ENCODE data around the gene CELA1.

DNA sequence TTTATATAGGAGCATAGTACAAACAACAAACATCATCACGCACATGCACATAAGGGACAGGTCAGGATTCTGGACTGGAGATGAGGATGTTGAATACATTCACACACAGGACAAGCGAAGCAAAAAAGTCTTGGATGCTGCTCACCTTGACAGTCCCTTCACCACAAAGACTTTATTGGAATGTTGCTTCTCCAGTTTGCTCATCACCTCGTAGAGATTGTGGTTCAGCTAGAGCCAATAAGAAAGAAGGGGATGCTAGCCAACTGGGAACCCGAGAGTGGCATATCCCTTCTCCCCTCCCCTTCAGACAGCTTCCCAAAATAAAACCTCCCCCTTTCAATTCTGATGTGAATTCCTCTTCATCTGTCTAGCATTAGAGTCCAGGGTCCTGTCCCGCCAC is 50.8 kb downstream of the CELA1 start:
- TF ChIP-seq, protein P1, sequence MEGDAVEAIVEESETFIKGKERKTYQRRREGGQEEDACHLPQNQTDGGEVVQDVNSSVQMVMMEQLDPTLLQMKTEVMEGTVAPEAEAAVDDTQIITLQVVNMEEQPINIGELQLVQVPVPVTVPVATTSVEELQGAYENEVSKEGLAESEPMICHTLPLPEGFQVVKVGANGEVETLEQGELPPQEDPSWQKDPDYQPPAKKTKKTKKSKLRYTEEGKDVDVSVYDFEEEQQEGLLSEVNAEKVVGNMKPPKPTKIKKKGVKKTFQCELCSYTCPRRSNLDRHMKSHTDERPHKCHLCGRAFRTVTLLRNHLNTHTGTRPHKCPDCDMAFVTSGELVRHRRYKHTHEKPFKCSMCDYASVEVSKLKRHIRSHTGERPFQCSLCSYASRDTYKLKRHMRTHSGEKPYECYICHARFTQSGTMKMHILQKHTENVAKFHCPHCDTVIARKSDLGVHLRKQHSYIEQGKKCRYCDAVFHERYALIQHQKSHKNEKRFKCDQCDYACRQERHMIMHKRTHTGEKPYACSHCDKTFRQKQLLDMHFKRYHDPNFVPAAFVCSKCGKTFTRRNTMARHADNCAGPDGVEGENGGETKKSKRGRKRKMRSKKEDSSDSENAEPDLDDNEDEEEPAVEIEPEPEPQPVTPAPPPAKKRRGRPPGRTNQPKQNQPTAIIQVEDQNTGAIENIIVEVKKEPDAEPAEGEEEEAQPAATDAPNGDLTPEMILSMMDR (IDR thresholded peaks at IDR 0.05; ENCODE audit: poor library complexity, severe bottlenecking): no peak
- TF ChIP-seq, protein P2, sequence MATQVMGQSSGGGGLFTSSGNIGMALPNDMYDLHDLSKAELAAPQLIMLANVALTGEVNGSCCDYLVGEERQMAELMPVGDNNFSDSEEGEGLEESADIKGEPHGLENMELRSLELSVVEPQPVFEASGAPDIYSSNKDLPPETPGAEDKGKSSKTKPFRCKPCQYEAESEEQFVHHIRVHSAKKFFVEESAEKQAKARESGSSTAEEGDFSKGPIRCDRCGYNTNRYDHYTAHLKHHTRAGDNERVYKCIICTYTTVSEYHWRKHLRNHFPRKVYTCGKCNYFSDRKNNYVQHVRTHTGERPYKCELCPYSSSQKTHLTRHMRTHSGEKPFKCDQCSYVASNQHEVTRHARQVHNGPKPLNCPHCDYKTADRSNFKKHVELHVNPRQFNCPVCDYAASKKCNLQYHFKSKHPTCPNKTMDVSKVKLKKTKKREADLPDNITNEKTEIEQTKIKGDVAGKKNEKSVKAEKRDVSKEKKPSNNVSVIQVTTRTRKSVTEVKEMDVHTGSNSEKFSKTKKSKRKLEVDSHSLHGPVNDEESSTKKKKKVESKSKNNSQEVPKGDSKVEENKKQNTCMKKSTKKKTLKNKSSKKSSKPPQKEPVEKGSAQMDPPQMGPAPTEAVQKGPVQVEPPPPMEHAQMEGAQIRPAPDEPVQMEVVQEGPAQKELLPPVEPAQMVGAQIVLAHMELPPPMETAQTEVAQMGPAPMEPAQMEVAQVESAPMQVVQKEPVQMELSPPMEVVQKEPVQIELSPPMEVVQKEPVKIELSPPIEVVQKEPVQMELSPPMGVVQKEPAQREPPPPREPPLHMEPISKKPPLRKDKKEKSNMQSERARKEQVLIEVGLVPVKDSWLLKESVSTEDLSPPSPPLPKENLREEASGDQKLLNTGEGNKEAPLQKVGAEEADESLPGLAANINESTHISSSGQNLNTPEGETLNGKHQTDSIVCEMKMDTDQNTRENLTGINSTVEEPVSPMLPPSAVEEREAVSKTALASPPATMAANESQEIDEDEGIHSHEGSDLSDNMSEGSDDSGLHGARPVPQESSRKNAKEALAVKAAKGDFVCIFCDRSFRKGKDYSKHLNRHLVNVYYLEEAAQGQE (IDR thresholded peaks at IDR 0.05; ENCODE audit: borderline replicate concordance): no peak
- TF ChIP-seq MXI1 (conservative IDR thresholded peaks at IDR 0.05; ENCODE audit: poor library complexity, severe bottlenecking): no peak
